Epithelial cell of esophagus (primary cell): ENCODE results near the gene ACOX1.

Source experiments
- DNase-seq: peaks from one replicate; pipeline ENCODE4 v3.0.0; 2010; ENCODE audit warnings: low read depth
- H3K4me3 ChIP-seq: 2 replicates; pipeline ENCODE4 v1.5.1; 2011; ENCODE audit warnings: mild to moderate bottlenecking, low read length, control low read depth
- TF ChIP-seq, protein P1 (sequence below): IDR thresholded peaks from 2 replicates; pipeline ENCODE4 v1.5.1; 2011; ENCODE audit warnings: low read depth, mild to moderate bottlenecking, low read length, control low read depth, inconsistent platforms; ENCODE audit not compliant: insufficient read depth; ENCODE audit errors: missing control alignments

ACOX1 gene

DNA sequence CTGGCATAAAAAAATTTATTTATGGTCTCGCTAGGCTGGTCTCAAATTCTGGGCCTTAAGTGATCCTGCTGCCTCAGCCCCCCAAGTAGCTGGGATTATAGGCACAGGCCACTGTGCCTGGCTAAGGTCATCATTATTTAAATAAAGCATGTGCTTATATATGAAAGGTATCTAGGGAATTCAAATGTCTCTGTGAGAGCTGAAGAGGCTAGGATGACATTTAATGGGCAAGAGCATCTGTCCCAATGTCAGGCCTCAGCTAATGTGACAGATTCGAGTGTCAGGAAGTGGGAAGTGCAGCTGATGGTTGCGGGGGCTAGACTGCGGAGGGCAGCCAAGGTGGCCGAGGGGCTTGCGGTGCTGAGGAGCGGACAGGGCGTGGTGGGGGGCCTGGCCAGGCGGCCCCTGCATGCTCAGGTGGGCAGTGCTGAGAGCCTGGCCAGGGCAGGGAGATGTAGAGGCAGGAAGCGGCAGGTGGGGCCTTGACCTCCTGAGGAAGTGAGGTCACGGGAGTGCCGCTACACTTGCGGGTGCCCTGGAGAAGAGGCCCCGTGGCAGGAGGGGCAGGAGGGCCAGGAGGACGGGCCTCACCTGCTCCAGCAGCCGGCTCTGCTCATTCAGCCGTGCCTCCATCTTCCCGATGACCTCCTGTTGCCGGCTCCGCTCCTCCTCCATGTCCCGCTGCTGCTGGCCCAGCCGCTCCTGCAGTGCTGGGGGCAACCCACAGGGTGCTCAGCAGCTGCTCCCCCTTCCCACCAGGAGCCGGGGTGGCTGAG, 61.6 kb downstream of the ACOX1 start:
- no peak for DNase-seq
- no peak overlapping the region for H3K4me3 ChIP-seq
- TF ChIP-seq, protein P1, sequence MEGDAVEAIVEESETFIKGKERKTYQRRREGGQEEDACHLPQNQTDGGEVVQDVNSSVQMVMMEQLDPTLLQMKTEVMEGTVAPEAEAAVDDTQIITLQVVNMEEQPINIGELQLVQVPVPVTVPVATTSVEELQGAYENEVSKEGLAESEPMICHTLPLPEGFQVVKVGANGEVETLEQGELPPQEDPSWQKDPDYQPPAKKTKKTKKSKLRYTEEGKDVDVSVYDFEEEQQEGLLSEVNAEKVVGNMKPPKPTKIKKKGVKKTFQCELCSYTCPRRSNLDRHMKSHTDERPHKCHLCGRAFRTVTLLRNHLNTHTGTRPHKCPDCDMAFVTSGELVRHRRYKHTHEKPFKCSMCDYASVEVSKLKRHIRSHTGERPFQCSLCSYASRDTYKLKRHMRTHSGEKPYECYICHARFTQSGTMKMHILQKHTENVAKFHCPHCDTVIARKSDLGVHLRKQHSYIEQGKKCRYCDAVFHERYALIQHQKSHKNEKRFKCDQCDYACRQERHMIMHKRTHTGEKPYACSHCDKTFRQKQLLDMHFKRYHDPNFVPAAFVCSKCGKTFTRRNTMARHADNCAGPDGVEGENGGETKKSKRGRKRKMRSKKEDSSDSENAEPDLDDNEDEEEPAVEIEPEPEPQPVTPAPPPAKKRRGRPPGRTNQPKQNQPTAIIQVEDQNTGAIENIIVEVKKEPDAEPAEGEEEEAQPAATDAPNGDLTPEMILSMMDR = no peak

DNA sequence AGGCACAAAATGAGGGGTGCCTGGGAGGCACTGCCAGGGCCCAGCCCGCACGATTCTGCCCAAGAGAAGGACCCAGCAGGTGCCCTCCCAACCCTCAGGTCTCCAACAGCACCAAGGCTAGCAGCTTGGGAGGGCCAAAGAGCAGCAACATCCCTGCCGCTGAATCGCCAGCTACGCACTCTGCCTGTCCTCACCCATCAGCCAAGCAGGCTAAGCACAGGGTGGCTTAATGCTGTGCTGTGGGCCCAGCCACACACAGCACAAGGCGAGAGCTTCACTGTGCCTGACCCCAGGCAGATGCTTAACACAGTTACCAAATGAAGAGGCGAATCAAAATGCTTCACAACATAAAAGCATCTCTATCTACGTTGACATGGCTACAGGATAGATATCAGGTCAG, 63.7 kb downstream of the ACOX1 start:
- H3K4me3 ChIP-seq = no peak overlapping the region
- DNase-seq = no peak
- TF ChIP-seq, protein P1 = no peak

DNA sequence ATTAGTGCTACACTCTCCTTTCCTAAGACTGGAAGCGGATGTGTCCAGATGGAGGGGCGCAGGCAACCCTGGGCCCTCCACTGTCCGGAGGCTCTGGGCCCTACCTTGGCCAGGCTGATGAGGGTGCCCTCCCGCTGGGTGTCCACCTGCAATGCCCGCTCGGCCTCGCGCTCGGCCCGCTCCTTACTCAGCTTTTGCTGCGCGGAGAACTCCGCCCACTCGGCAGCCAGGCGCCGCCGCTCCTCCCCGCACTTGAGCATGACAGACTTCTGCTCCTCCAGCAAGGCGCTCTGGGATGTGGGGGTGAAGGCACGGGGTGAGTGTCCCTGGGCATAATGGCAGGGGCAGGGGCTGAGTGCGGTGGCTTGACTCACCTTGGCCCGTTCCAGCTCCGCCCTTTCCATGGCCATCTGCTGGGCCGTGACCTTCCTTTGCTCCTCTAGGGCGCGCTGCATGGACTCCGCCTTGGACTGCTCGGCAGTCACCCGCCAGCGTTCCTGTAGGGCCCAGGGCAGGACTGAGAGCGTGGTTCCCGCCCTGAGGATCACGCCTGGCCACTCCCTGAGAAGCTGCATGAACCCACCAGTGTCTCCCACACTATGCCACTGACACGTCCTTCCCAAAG, 64.2 kb downstream of the ACOX1 start:
- H3K4me3 ChIP-seq = no peak overlapping the region
- no peak for DNase-seq
- TF ChIP-seq, protein P1 = no peak

DNA sequence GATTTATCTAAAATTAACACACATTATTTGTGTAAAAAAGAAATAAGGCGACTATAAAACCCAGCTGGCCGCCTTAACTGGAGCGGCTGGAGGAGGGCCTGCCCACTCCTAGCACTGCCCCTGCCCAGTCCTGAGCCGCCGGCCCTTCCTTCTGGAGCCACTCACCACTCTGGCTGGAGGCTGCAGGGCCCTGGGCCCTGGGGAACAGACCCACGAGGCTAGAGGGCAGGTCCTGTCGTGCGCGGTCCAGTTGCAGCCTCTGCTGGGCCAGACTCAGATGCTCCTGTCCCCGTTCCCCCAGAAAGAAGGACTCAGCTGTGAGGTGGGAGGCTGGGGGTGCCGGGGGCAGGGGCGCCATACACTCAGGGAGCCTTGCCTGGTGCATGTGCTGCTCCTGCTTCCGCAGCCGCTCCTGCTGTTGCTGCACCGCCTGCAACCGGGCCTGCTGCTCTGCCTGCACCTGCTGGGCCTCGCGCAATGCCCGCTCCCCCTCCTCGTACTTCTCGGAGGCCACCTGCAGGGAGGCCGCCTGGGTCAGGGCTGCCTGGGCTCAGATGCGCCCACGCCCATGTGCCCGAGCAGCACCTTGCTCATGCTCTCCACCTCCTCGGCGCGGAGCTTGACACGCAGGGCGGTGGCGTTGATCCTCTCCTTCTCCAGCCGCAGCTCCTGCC, 65.3 kb downstream of the ACOX1 start:
- no peak for DNase-seq
- no peak overlapping the region for H3K4me3 ChIP-seq
- TF ChIP-seq, protein P1 = no peak

DNA sequence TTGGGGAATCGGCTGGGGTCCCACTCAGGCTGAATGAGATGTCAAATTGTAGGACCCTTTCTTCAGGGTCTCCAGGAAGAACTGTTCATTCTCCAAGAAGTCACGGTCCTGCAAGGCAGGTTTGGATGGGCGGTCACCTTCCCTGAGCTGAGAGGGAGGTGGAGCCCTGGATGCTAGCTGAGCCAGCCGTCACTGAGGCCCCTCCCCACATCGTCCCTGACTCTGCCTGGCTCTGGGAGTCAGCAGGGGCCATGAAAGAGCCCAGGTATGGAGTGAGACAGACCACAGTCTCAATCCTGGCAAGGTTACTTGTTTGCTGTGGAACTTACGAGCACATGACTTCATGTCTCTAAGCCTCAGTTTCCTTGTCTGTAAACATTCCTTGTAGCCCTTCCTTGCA, 68.3 kb downstream of the ACOX1 start:
- H3K4me3 ChIP-seq = no peak overlapping the region
- peak; percentile 34 for DNase-seq
- TF ChIP-seq, protein P1 = no peak

DNA sequence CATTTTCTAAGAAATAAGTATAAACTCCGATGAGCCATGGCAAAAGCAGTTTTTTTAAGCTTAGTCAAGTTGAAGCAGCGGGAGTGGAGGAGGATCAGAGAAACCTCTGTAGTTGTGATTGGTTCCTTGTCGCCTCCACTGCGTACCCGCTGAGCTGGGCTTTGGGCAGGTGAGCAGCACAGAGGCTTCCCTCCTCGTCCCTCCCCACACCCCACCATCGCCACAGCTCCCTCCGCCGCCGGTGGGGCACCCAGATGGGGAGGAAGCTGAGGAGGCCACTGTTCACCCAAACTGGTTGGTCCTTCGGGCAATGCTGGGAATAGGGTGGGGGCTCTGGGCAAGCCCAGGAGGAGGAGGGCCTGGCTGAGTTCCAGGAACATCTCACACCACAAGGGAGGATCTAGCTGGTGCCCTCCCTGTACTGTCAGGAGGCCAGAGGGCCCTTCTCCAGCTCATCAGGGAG, 69.1 kb downstream of the ACOX1 start:
- H3K4me3 ChIP-seq = no peak overlapping the region
- TF ChIP-seq, protein P1 = no peak
- peak; percentile 63 for DNase-seq
